GM23338 (cell line): ENCODE measurements around the gene CLPTM1L. TPM values are rescaled to one million over a fixed set of nuclear protein-coding genes. Genes with fewer than 3 reads are reported as not detected.

ENCODE experiments used
- ATAC-seq: fragments of 200-7000 bp; cut with Tn5 transposase; 3 replicates; pipeline ENCODE4 v1.9.1; 2020
- DNase-seq: peaks from one replicate; pipeline ENCODE4 v3.0.0-alpha.2; 2015; ENCODE audit warnings: low spot score
- H2AFZ ChIP-seq: fragments of 200-600 bp; sonication (generic); 2 replicates; pipeline ENCODE4 v1.8.0; 2016; ENCODE audit warnings: antibody characterized with exemption, mild to moderate bottlenecking, moderate library complexity
- H3F3A ChIP-seq: fragments of 200-600 bp; sonication (generic); replicated peaks from 2 replicates; pipeline ENCODE4 v1.8.0; 2017; ENCODE audit warnings: antibody characterized with exemption, mixed run types, low read depth
- H3K27ac ChIP-seq: fragments of 200-600 bp; sonication (generic); 2 replicates; pipeline ENCODE4 v1.6.1; 2016; ENCODE audit warnings: low read depth
- H3K27me3 ChIP-seq: fragments of 200-600 bp; sonication (generic); 2 replicates; pipeline ENCODE4 v1.8.0; 2016; ENCODE audit warnings: mild to moderate bottlenecking, mixed run types, moderate library complexity; ENCODE audit not compliant: insufficient read depth
- H3K36me3 ChIP-seq: fragments of 200-600 bp; sonication (generic); 2 replicates; pipeline ENCODE4 v1.8.0; 2016; ENCODE audit warnings: mild to moderate bottlenecking; ENCODE audit not compliant: insufficient read depth
- H3K4me1 ChIP-seq: fragments of 200-600 bp; sonication (generic); 2 replicates; pipeline ENCODE4 v1.8.0; 2016; ENCODE audit warnings: mild to moderate bottlenecking, moderate library complexity; ENCODE audit not compliant: insufficient read depth
- H3K4me2 ChIP-seq: fragments of 200-600 bp; sonication (generic); 2 replicates; pipeline ENCODE4 v1.7.1; 2017; ENCODE audit warnings: mixed run types
- H3K4me3 ChIP-seq: fragments of 200-600 bp; sonication (generic); 2 replicates; pipeline ENCODE4 v1.6.1; 2016; ENCODE audit warnings: mixed run types
- H3K79me2 ChIP-seq: fragments of 200-600 bp; sonication (generic); replicated peaks from 2 replicates; pipeline ENCODE4 v1.8.0; 2017; ENCODE audit warnings: mild to moderate bottlenecking; ENCODE audit not compliant: insufficient read depth
- H3K9me2 ChIP-seq: fragments of 200-600 bp; sonication (generic); 2 replicates; pipeline ENCODE4 v1.8.0; 2017; ENCODE audit not compliant: insufficient read depth
- H4K20me1 ChIP-seq: fragments of 200-600 bp; sonication (generic); replicated peaks from 2 replicates; pipeline ENCODE4 v1.8.0; 2017; ENCODE audit warnings: mild to moderate bottlenecking; ENCODE audit not compliant: insufficient read depth
- H3K27ac Mint-ChIP-seq: 2 replicates; pipeline ENCODE4 v1.8.0; 2020; ENCODE audit warnings: inconsistent platforms, mild to moderate bottlenecking, moderate library complexity, mixed read lengths
- H3K27me3 Mint-ChIP-seq: 3 replicates; pipeline ENCODE4 v1.8.0; 2022; ENCODE audit warnings: low read depth, mild to moderate bottlenecking, moderate library complexity, mixed read lengths, inconsistent platforms; ENCODE audit not compliant: insufficient read depth, poor library complexity
- H3K36me3 Mint-ChIP-seq: 3 replicates; pipeline ENCODE4 v1.8.0; 2021; ENCODE audit warnings: low read depth, mild to moderate bottlenecking, inconsistent platforms, moderate library complexity, mixed read lengths
- H3K4me1 Mint-ChIP-seq: 3 replicates; pipeline ENCODE4 v1.8.0; 2020; ENCODE audit warnings: mild to moderate bottlenecking, inconsistent platforms, mixed read lengths
- H3K4me3 Mint-ChIP-seq: 3 replicates; pipeline ENCODE4 v1.8.0; 2021; ENCODE audit warnings: moderate library complexity, mild to moderate bottlenecking, inconsistent platforms, mixed read lengths
- H3K9me3 Mint-ChIP-seq: 3 replicates; pipeline ENCODE4 v1.8.0; 2020; ENCODE audit warnings: moderate library complexity, mild to moderate bottlenecking, inconsistent platforms, mixed read lengths
- EZH2 ChIP-seq: fragments of 200-600 bp; sonication (generic); IDR thresholded peaks from one replicate; pipeline ENCODE4 v1.8.0; 2017; ENCODE audit warnings: antibody characterized with exemption, mild to moderate bottlenecking, low read depth; ENCODE audit not compliant: unreplicated experiment
- JUNB ChIP-seq: IDR thresholded peaks from one replicate; pipeline ENCODE4 v1.6.1; 2016; ENCODE audit warnings: antibody characterized with exemption; ENCODE audit not compliant: unreplicated experiment
- NANOG ChIP-seq: IDR thresholded peaks from 2 replicates; pipeline ENCODE4 v1.6.1; 2016; ENCODE audit warnings: antibody characterized with exemption, borderline replicate concordance
- ZNF331 ChIP-seq: fragments of 250-450 bp; sonication (Bioruptor Pico); IDR thresholded peaks from 2 replicates; pipeline ENCODE4 v1.5.0; 2020; ENCODE audit warnings: low read depth, mild to moderate bottlenecking, moderate library complexity
- polyA plus RNA-seq: library from polyadenylated mRNA; unstranded; fragments of >200 nt; fragmentation: Nextera tagmentation; extraction: Ambion mirVana; gene quantifications from 2 replicates; pipeline ENCODE4 v1.2.1, GENCODE V29; 2016
- total RNA-seq: library from RNA; depleted of rRNA; stranded (reverse); fragments of >200 nt; shearing (Covaris generic); gene quantifications from 2 replicates; pipeline ENCODE4 v1.2.3, GENCODE V29; 2014
- TF ChIP-seq, protein P1 (sequence below): fragments of 250-450 bp; sonication (Bioruptor Pico); IDR thresholded peaks from 2 replicates; pipeline ENCODE4 v1.5.0; 2020; ENCODE audit warnings: mild to moderate bottlenecking, moderate library complexity
- TF ChIP-seq, protein P2 (sequence below): IDR thresholded peaks from one replicate; pipeline ENCODE4 v1.6.1; 2018; ENCODE audit warnings: antibody characterized with exemption; ENCODE audit not compliant: unreplicated experiment
- TF ChIP-seq, protein P3 (sequence below): IDR thresholded peaks from 2 replicates; pipeline ENCODE4 v1.6.1; 2016; ENCODE audit warnings: antibody characterized with exemption

Gene CLPTM1L
- total and polyA plus RNA-seq, 2 experiments from 2014 or later = 39.9 to 110 TPM

DNA sequence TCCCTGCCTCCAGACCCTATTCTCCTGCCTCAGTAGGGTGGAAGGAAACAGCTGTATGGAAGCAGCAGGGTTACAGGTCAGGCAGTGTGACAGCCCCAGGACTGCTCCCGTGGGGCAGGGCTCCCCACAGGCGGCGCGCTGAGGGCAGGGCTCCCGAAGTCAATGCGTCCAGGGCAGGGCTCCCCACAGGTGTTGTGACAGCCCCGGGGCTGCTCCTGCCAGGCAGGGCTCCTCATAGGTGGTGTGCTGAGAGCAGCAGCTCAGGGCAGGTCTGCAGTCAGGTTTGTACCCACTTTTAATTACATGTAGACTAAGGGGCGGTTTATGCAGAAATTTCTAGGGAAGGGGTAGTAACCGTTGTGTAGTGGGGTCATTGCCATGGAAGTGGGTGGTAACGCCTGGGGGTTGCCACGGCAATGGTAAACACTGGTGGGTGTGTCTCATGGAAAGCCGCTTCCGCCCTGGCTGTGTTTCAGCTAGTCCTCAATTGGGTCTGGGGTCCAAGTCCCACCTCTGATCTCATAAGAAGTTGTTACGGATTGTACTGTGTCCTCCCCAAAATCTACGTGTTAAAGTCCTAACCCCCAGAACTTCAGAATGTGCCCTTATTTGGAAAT, 33.4 kb downstream of the CLPTM1L start (continued):
- TF ChIP-seq, protein P1, sequence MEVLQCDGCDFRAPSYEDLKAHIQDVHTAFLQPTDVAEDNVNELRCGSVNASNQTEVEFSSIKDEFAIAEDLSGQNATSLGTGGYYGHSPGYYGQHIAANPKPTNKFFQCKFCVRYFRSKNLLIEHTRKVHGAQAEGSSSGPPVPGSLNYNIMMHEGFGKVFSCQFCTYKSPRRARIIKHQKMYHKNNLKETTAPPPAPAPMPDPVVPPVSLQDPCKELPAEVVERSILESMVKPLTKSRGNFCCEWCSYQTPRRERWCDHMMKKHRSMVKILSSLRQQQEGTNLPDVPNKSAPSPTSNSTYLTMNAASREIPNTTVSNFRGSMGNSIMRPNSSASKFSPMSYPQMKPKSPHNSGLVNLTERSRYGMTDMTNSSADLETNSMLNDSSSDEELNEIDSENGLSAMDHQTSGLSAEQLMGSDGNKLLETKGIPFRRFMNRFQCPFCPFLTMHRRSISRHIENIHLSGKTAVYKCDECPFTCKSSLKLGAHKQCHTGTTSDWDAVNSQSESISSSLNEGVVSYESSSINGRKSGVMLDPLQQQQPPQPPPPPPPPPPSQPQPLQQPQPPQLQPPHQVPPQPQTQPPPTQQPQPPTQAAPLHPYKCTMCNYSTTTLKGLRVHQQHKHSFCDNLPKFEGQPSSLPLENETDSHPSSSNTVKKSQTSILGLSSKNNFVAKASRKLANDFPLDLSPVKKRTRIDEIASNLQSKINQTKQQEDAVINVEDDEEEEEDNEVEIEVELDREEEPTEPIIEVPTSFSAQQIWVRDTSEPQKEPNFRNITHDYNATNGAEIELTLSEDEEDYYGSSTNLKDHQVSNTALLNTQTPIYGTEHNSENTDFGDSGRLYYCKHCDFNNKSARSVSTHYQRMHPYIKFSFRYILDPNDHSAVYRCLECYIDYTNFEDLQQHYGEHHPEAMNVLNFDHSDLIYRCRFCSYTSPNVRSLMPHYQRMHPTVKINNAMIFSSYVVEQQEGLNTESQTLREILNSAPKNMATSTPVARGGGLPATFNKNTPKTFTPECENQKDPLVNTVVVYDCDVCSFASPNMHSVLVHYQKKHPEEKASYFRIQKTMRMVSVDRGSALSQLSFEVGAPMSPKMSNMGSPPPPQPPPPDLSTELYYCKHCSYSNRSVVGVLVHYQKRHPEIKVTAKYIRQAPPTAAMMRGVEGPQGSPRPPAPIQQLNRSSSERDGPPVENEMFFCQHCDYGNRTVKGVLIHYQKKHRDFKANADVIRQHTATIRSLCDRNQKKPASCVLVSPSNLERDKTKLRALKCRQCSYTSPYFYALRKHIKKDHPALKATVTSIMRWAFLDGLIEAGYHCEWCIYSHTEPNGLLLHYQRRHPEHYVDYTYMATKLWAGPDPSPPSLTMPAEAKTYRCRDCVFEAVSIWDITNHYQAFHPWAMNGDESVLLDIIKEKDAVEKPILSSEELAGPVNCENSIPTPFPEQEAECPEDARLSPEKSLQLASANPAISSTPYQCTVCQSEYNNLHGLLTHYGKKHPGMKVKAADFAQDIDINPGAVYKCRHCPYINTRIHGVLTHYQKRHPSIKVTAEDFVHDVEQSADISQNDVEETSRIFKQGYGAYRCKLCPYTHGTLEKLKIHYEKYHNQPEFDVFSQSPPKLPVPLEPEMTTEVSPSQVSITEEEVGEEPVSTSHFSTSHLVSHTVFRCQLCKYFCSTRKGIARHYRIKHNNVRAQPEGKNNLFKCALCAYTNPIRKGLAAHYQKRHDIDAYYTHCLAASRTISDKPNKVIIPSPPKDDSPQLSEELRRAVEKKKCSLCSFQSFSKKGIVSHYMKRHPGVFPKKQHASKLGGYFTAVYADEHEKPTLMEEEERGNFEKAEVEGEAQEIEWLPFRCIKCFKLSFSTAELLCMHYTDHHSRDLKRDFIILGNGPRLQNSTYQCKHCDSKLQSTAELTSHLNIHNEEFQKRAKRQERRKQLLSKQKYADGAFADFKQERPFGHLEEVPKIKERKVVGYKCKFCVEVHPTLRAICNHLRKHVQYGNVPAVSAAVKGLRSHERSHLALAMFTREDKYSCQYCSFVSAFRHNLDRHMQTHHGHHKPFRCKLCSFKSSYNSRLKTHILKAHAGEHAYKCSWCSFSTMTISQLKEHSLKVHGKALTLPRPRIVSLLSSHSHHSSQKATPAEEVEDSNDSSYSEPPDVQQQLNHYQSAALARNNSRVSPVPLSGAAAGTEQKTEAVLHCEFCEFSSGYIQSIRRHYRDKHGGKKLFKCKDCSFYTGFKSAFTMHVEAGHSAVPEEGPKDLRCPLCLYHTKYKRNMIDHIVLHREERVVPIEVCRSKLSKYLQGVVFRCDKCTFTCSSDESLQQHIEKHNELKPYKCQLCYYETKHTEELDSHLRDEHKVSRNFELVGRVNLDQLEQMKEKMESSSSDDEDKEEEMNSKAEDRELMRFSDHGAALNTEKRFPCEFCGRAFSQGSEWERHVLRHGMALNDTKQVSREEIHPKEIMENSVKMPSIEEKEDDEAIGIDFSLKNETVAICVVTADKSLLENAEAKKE (CRISPR knock-in tag) = no peak

DNA sequence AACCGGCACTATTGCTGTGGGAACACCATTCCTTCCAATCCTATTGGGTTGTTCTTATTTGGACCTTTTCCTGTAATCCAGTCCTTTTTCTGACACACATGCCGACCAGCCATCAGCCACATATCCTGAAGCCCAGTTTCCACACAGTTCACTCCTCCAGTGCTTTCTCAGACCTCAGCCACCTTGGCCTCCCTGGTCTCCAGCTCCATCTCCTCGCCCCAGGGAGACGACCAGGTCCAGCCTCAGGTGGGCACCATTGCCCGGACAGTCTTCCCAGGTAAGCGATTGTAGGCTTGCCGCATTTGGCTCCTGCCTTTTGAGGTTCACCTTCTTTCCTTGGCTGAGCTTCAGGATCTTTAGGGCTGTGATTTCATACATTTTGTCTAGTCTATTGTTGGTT, 34.8 kb downstream of the CLPTM1L start:
- ATAC-seq = no peak
- Histone ChIP-seq H3K27me3 (no peaks in the 10 kb centered on the region), H4K20me1 (no peaks in the 10 kb centered on the region), H3K9me2 (0 out of 2 replicates have a peak, but pooled peaks cover 2% of the 10 kb centered on the region), H3K4me2 (no peak overlapping the region), H3K79me2 (no peaks in the 10 kb centered on the region), H3K4me1 (peaks cover 4% of the 10 kb centered on the region), H2AFZ (no peak overlapping the region), H3K36me3 (no peaks in the 10 kb centered on the region), H3K4me3 (no peak overlapping the region), H3K27ac (no peak overlapping the region), H3F3A (0 out of 2 replicates have a peak, but pooled peaks cover 3% of the 10 kb centered on the region)
- peaks cover 5% of the 10 kb centered on the region; the same call in 1 of the 3 replicates for H3K36me3 Mint-ChIP-seq
- H3K9me3 Mint-ChIP-seq = peaks cover 15% of the 10 kb centered on the region
- DNase-seq = no peak
- peaks cover 13% of the 10 kb centered on the region for H3K4me1 Mint-ChIP-seq
- H3K27ac Mint-ChIP-seq = no peak overlapping the region
- no peak overlapping the region; the same call in 2 of the 3 replicates for H3K4me3 Mint-ChIP-seq
- peaks cover 10% of the 10 kb centered on the region for H3K27me3 Mint-ChIP-seq
- TF ChIP-seq ZNF331 (CRISPR knock-in tag) = no peak
- TF ChIP-seq, protein P2, sequence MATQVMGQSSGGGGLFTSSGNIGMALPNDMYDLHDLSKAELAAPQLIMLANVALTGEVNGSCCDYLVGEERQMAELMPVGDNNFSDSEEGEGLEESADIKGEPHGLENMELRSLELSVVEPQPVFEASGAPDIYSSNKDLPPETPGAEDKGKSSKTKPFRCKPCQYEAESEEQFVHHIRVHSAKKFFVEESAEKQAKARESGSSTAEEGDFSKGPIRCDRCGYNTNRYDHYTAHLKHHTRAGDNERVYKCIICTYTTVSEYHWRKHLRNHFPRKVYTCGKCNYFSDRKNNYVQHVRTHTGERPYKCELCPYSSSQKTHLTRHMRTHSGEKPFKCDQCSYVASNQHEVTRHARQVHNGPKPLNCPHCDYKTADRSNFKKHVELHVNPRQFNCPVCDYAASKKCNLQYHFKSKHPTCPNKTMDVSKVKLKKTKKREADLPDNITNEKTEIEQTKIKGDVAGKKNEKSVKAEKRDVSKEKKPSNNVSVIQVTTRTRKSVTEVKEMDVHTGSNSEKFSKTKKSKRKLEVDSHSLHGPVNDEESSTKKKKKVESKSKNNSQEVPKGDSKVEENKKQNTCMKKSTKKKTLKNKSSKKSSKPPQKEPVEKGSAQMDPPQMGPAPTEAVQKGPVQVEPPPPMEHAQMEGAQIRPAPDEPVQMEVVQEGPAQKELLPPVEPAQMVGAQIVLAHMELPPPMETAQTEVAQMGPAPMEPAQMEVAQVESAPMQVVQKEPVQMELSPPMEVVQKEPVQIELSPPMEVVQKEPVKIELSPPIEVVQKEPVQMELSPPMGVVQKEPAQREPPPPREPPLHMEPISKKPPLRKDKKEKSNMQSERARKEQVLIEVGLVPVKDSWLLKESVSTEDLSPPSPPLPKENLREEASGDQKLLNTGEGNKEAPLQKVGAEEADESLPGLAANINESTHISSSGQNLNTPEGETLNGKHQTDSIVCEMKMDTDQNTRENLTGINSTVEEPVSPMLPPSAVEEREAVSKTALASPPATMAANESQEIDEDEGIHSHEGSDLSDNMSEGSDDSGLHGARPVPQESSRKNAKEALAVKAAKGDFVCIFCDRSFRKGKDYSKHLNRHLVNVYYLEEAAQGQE = no peak
- TF ChIP-seq, protein P3, sequence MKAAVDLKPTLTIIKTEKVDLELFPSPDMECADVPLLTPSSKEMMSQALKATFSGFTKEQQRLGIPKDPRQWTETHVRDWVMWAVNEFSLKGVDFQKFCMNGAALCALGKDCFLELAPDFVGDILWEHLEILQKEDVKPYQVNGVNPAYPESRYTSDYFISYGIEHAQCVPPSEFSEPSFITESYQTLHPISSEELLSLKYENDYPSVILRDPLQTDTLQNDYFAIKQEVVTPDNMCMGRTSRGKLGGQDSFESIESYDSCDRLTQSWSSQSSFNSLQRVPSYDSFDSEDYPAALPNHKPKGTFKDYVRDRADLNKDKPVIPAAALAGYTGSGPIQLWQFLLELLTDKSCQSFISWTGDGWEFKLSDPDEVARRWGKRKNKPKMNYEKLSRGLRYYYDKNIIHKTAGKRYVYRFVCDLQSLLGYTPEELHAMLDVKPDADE = no peak
- no peak for TF ChIP-seq EZH2
- no peak for TF ChIP-seq JUNB
- TF ChIP-seq NANOG = no peak
